Measurements from ENCODE around the gene SEMA4G. TPM values are rescaled to one million over a fixed set of nuclear protein-coding genes. Genes with fewer than 3 reads are reported as not detected.
"Not testable (repeated sequence)": the region's sequence is repeated elsewhere in the genome, so short reads cannot be mapped to it uniquely, and the experiment has no call there.

SEMA4G gene
- total RNA-seq, 1 donor from 2014 or later = 0.72 TPM

GRCh38 chr10:100970076-100970913 is 991 bp downstream of the SEMA4G start:
- no peak for DNase-seq (ENCODE audit: low read depth)

- no peak for DNase-seq (ENCODE audit: low read depth)
Measured at GRCh38 chr10:100970914-100971811, 1.9 kb downstream of the SEMA4G start.

- no peak for DNase-seq (ENCODE audit: low read depth)
Measured at GRCh38 chr10:100972115-100972903, 3.0 kb downstream of the SEMA4G start.

GRCh38 chr10:100972904-100973535 is 3.7 kb downstream of the SEMA4G start:
- no peak for DNase-seq (ENCODE audit: low read depth)

- DNase-seq (ENCODE audit: low read depth) = not testable (repeated sequence)
Measured at GRCh38 chr10:100975397-100975796, 6.1 kb downstream of the SEMA4G start.

GRCh38 chr10:100976906-100977305 is 7.6 kb downstream of the SEMA4G start:
- DNase-seq (ENCODE audit: low read depth) = no peak

- no peak for DNase-seq (ENCODE audit: low read depth)
Measured at GRCh38 chr10:100977436-100977835, 8.1 kb downstream of the SEMA4G start.

- no peak for DNase-seq (ENCODE audit: low read depth)
Measured at GRCh38 chr10:100978121-100978900, 9.0 kb downstream of the SEMA4G start.

GRCh38 chr10:100978901-100979195 is 9.5 kb downstream of the SEMA4G start:
- DNase-seq (ENCODE audit: low read depth) = no peak

- no peak for DNase-seq (ENCODE audit: low read depth)
Measured at GRCh38 chr10:100979791-100980272, 10.5 kb downstream of the SEMA4G start.

- DNase-seq (ENCODE audit: low read depth) = no peak
Measured at GRCh38 chr10:100980311-100980710, 11.0 kb downstream of the SEMA4G start.

GRCh38 chr10:100980711-100981110 is 11.4 kb downstream of the SEMA4G start:
- DNase-seq (ENCODE audit: low read depth) = no peak

- DNase-seq (ENCODE audit: low read depth) = no peak
Measured at GRCh38 chr10:100981178-100981772, 12.0 kb downstream of the SEMA4G start.

- DNase-seq (ENCODE audit: low read depth) = no peak
Measured at GRCh38 chr10:100982916-100983830, 13.9 kb downstream of the SEMA4G start.

GRCh38 chr10:100983868-100984671 is 14.8 kb downstream of the SEMA4G start:
- no peak for DNase-seq (ENCODE audit: low read depth)

- DNase-seq (ENCODE audit: low read depth) = no peak
Measured at GRCh38 chr10:100984672-100985177, 15.4 kb downstream of the SEMA4G start.

GRCh38 chr10:100985336-100985735 is 16.0 kb downstream of the SEMA4G start:
- no peak for DNase-seq (ENCODE audit: low read depth)

GRCh38 chr10:100986623-100986951 is 17.3 kb downstream of the SEMA4G start:
- no peak for DNase-seq (ENCODE audit: low read depth)

Measured in myocyte (in vitro differentiated cells).